NCI-H524 treated with DMSO at 0.1 percent for 48 hours (cell line): Measurements from ENCODE around the gene TRIM54.

Source experiments
- DNase-seq: peaks from one replicate; lab custom pipeline; 2025; lab: John Stamatoyannopoulos, UW

The TRIM54 gene

GRCh38 chr2:27356382-27357181 lies 74.4 kb downstream of the TRIM54 start, which contains the start of gene GTF3C2:
TSS of gene GTF3C2 (minus strand) at chr2:27356764. CDS start at chr2:27343554, 13,210 bp downstream.
- peak; percentile 98 for DNase-seq
